ENCODE measurements around the gene EIF6. TPM values are rescaled to one million over a fixed set of nuclear protein-coding genes. Genes with fewer than 3 reads are reported as not detected.

The EIF6 gene
- total and polyA plus RNA-seq, 9 of the 15 experiments (the other 6 are each of a cell fraction or from before 2014, with no cell fraction given): 165 to 832 (median 229) TPM

DNA sequence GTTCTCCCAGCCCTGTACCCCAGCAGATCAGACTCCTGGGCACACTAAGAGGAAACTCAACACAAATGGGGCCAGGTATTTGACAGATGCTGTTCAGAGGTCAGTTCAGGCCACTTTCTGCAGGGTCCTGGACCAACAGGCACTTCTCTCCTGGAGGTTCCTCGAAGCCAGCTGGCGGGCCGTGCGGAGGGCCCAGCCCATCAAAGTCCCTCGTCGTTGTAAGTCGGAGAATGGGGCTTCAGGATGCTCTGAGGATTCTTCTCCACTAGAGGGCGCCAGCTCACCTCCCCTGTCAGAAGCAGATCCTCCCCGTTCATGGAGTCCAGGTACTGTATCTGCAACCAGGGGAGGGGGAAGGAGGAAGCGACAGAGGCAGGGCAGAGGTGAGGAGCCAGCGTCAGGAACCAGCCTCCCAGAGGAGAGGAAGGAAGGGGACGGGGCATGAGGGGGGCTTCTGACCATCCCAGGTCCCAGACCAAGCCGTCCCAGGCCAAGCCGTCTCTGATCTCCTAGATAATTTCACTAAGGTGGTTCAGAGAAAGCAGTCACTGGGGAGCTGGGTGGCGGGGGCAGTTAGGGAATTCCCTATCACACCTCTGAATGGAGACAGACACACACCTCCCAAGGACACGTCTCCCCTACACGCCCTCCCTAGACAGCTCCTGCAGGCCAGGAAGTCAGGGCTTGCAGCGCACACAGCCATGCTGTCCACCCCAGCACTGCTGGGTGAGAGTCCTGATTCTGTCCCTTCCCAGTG is 19.3 kb upstream of the EIF6 start (continued):
- no peak for TF ChIP-seq MECOM (CRISPR knock-in tag; IDR thresholded peaks at IDR 0.05)
- TF ChIP-seq, protein P1, sequence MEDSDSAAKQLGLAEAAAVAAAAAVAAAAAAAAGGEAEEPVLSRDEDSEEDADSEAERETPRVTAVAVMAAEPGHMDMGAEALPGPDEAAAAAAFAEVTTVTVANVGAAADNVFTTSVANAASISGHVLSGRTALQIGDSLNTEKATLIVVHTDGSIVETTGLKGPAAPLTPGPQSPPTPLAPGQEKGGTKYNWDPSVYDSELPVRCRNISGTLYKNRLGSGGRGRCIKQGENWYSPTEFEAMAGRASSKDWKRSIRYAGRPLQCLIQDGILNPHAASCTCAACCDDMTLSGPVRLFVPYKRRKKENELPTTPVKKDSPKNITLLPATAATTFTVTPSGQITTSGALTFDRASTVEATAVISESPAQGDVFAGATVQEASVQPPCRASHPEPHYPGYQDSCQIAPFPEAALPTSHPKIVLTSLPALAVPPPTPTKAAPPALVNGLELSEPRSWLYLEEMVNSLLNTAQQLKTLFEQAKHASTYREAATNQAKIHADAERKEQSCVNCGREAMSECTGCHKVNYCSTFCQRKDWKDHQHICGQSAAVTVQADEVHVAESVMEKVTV (CRISPR knock-in tag; IDR thresholded peaks at IDR 0.05): peak; percentile 71
- no peak for TF ChIP-seq ATF1 (CRISPR knock-in tag; IDR thresholded peaks at IDR 0.05)
- 0 out of 2 replicates have a peak, but pooled peaks have one; percentile 14 for TF ChIP-seq ATF1 (tag; IDR thresholded peaks at IDR 0.05)
- no peak for TF ChIP-seq EWSR1 (IDR thresholded peaks at IDR 0.05; ENCODE audit: borderline replicate concordance, low read depth, partially characterized antibody)
- no peak for TF ChIP-seq BDP1 (IDR thresholded peaks at IDR 0.05; ENCODE audit: insufficient read depth, insufficient read length)
- TF ChIP-seq, protein P2, sequence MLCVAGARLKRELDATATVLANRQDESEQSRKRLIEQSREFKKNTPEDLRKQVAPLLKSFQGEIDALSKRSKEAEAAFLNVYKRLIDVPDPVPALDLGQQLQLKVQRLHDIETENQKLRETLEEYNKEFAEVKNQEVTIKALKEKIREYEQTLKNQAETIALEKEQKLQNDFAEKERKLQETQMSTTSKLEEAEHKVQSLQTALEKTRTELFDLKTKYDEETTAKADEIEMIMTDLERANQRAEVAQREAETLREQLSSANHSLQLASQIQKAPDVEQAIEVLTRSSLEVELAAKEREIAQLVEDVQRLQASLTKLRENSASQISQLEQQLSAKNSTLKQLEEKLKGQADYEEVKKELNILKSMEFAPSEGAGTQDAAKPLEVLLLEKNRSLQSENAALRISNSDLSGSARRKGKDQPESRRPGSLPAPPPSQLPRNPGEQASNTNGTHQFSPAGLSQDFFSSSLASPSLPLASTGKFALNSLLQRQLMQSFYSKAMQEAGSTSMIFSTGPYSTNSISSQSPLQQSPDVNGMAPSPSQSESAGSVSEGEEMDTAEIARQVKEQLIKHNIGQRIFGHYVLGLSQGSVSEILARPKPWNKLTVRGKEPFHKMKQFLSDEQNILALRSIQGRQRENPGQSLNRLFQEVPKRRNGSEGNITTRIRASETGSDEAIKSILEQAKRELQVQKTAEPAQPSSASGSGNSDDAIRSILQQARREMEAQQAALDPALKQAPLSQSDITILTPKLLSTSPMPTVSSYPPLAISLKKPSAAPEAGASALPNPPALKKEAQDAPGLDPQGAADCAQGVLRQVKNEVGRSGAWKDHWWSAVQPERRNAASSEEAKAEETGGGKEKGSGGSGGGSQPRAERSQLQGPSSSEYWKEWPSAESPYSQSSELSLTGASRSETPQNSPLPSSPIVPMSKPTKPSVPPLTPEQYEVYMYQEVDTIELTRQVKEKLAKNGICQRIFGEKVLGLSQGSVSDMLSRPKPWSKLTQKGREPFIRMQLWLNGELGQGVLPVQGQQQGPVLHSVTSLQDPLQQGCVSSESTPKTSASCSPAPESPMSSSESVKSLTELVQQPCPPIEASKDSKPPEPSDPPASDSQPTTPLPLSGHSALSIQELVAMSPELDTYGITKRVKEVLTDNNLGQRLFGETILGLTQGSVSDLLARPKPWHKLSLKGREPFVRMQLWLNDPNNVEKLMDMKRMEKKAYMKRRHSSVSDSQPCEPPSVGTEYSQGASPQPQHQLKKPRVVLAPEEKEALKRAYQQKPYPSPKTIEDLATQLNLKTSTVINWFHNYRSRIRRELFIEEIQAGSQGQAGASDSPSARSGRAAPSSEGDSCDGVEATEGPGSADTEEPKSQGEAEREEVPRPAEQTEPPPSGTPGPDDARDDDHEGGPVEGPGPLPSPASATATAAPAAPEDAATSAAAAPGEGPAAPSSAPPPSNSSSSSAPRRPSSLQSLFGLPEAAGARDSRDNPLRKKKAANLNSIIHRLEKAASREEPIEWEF (CRISPR knock-in tag; IDR thresholded peaks at IDR 0.05): no peak
- TF ChIP-seq, protein P3, sequence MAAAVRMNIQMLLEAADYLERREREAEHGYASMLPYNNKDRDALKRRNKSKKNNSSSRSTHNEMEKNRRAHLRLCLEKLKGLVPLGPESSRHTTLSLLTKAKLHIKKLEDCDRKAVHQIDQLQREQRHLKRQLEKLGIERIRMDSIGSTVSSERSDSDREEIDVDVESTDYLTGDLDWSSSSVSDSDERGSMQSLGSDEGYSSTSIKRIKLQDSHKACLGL (CRISPR knock-in tag; IDR thresholded peaks at IDR 0.05; ENCODE audit: borderline replicate concordance, poor library complexity, severe bottlenecking): no peak
- TF ChIP-seq ARID1B (IDR thresholded peaks at IDR 0.05): no peak
- TF ChIP-seq, protein P4, sequence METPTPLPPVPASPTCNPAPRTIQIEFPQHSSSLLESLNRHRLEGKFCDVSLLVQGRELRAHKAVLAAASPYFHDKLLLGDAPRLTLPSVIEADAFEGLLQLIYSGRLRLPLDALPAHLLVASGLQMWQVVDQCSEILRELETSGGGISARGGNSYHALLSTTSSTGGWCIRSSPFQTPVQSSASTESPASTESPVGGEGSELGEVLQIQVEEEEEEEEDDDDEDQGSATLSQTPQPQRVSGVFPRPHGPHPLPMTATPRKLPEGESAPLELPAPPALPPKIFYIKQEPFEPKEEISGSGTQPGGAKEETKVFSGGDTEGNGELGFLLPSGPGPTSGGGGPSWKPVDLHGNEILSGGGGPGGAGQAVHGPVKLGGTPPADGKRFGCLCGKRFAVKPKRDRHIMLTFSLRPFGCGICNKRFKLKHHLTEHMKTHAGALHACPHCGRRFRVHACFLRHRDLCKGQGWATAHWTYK (CRISPR knock-in tag; IDR thresholded peaks at IDR 0.05): no peak
- no peak for TF ChIP-seq ZNF696 (CRISPR knock-in tag; conservative IDR thresholded peaks at IDR 0.05)
- no peak for TF ChIP-seq SMARCE1 (IDR thresholded peaks at IDR 0.05)
- no peak for TF ChIP-seq ADNP (tag; IDR thresholded peaks at IDR 0.05)
- TF ChIP-seq GTF2F1 (IDR thresholded peaks at IDR 0.05; ENCODE audit: low read depth, low read length): no peak
- peak; percentile 88; the same call in 1 of the 2 replicates for TF ChIP-seq CTBP1 (IDR thresholded peaks at IDR 0.05; ENCODE audit: borderline replicate concordance)
- no peak for TF ChIP-seq NEUROD1 (IDR thresholded peaks at IDR 0.05; ENCODE audit: borderline replicate concordance, low read depth, low read length, partially characterized antibody)
- no peak for TF ChIP-seq ELF4 (CRISPR knock-in tag; IDR thresholded peaks at IDR 0.05)
- TF ChIP-seq ILK (tag; IDR thresholded peaks at IDR 0.05; ENCODE audit: borderline replicate concordance, low read depth): no peak
- TF ChIP-seq ZC3H11A (IDR thresholded peaks at IDR 0.05; ENCODE audit: low read depth, low read length): no peak

All from K562 (cell line).